Measurements from ENCODE around the gene SDK2.

DNA sequence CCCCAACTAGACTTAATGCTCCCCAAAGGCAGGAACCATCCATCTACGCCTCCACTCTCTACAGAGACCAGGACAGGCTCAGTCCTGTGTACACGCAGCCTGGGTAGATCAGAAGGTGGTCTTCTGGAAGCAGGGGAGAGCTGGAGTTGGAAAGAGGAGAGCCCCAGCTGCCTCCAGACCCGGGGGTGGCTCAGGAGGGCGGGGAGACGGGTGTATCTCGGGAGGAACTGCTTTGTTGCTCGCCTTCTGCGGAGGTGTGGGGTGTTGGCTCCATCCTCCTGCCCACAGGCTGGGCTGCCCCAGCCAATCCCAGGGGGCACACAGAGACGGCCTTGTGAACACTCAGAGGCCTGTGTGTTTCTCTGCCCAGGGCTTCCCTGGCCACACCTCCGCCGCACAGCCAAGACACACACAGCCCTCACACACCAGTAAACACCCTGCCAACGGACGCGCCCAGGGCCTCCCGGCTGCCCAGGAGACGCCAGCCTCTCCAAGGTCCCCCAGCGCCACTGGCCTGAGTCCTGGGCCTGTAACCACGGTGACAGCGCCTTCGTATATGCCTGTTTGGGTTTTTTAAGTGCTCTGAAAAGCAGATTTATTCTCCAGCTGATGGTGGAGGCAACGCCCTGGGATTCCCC lies 189.1 kb downstream of the SDK2 start:
- no peak for TF ChIP-seq EZH2phosphoT487 (IDR thresholded peaks at IDR 0.05; ENCODE audit: low read length)
- TF ChIP-seq, protein P1, sequence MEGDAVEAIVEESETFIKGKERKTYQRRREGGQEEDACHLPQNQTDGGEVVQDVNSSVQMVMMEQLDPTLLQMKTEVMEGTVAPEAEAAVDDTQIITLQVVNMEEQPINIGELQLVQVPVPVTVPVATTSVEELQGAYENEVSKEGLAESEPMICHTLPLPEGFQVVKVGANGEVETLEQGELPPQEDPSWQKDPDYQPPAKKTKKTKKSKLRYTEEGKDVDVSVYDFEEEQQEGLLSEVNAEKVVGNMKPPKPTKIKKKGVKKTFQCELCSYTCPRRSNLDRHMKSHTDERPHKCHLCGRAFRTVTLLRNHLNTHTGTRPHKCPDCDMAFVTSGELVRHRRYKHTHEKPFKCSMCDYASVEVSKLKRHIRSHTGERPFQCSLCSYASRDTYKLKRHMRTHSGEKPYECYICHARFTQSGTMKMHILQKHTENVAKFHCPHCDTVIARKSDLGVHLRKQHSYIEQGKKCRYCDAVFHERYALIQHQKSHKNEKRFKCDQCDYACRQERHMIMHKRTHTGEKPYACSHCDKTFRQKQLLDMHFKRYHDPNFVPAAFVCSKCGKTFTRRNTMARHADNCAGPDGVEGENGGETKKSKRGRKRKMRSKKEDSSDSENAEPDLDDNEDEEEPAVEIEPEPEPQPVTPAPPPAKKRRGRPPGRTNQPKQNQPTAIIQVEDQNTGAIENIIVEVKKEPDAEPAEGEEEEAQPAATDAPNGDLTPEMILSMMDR (IDR thresholded peaks at IDR 0.05; ENCODE audit: low read length) = no peak
- no peak for TF ChIP-seq EZH2 (optimal IDR thresholded peaks at IDR 0.05; ENCODE audit: low read depth, low read length)

Measured in MM.1S (cell line).